ENCODE results near the gene ZKSCAN1.
A peak's percentile ranks its signal among the peaks of the same experiment; 100 is the strongest.

ZKSCAN1 gene

GRCh38 chr7:100019908-100020307, 4.5 kb downstream of the ZKSCAN1 start:
- no peak overlapping the region for H3K27ac ChIP-seq
- TF ChIP-seq CTCF (conservative IDR thresholded peaks at IDR 0.05) = no peak

GRCh38 chr7:100021297-100021696, 5.9 kb downstream of the ZKSCAN1 start:
- TF ChIP-seq CTCF (conservative IDR thresholded peaks at IDR 0.05) = no peak
- no peak overlapping the region for H3K27ac ChIP-seq

GRCh38 chr7:100022621-100023020, 7.2 kb downstream of the ZKSCAN1 start:
- TF ChIP-seq CTCF (conservative IDR thresholded peaks at IDR 0.05) = no peak
- H3K27ac ChIP-seq = 0 out of 2 replicates have a peak overlapping the region, but pooled peaks have one; percentile 7

- no peak for TF ChIP-seq CTCF (conservative IDR thresholded peaks at IDR 0.05)
- no peak overlapping the region for H3K27ac ChIP-seq
Observed at GRCh38 chr7:100023526-100023925, 8.1 kb downstream of the ZKSCAN1 start.

- TF ChIP-seq CTCF (conservative IDR thresholded peaks at IDR 0.05) = no peak
- no peak overlapping the region for H3K27ac ChIP-seq
Observed at GRCh38 chr7:100024020-100024619, 8.7 kb downstream of the ZKSCAN1 start.

- no peak for TF ChIP-seq CTCF (conservative IDR thresholded peaks at IDR 0.05)
- H3K27ac ChIP-seq = no peak overlapping the region
Observed at GRCh38 chr7:100027197-100027596, 11.8 kb downstream of the ZKSCAN1 start.

GRCh38 chr7:100029596-100029995, 14.2 kb downstream of the ZKSCAN1 start:
- TF ChIP-seq CTCF (conservative IDR thresholded peaks at IDR 0.05) = no peak
- H3K27ac ChIP-seq = no peak overlapping the region
